DMS53 treated with DMSO at 0.1 percent for 48 hours (cell line): ENCODE data around the gene MAPK10.

ENCODE experiments used
- DNase-seq: peaks from one replicate; lab custom pipeline; 2025; ENCODE audit not compliant: unreplicated experiment; lab: John Stamatoyannopoulos, UW

Gene MAPK10

GRCh38 chr4:86359944-86360478 is at the start of gene MAPK10:
MAPK10 (minus strand) TSS chr4:86360053.
- peak; percentile 88 for DNase-seq

DNA sequence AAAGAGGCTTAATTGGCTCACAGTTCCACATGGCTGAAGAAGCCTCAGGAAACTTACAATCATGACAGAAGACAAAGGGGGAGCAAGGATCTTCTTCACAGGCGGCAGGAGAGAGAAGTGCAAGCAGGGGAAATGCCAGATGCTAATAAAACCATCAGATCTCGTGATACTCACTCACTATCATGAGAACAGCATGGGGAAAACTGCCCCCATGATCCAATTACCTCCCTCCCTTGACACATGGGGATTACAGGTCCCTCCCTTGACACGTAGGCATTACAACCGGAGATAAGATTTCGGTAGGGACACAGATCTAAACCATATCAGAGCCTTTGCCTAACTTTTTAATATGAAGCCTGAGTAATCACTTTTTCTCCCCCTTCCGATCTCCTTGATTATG is 43.7 kb upstream of the MAPK10 start:
- no peak for DNase-seq

DNA sequence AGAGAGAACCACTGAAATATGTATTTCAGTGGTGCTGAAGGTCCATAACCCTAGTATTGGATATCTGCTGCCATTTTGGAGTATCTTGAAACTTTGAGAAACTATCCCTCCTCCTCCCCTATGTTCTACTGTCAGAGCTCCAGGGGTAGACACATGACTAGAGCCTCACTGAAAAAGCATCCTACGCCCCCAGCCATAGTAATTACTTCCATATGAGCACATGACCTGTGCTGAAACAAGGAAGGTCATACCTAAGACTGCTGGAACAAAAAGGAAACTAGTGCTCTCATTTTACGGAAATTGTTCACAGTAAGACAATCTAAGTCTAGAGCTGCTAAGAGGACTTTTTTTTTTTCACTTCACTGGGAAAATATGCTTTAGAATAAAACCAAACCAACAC is 42.0 kb upstream of the MAPK10 start:
- no peak for DNase-seq

GRCh38 chr4:86400216-86400615 is 40.4 kb upstream of the MAPK10 start:
- no peak for DNase-seq

GRCh38 chr4:86398187-86398586 is 38.3 kb upstream of the MAPK10 start:
- DNase-seq, result no peak

DNA sequence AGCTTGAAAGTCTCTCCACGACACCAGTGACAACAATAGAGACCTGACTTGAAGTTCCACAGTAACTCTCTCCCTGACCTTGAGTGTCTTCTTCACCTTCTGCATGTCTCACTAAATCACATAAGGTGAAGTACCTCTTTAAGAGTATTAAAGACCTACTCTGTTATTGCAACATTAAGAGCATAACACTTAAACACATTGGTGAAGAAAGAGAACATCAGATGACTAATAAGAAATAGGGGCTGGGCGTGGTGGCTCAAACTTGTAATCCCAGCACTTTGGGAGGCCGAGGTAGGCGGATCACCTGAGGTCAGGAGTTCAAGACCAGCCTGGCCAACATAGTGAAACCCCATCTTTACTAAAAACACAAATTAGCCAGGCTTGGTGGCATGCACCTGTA is 33.9 kb upstream of the MAPK10 start:
- no peak for DNase-seq

DNA sequence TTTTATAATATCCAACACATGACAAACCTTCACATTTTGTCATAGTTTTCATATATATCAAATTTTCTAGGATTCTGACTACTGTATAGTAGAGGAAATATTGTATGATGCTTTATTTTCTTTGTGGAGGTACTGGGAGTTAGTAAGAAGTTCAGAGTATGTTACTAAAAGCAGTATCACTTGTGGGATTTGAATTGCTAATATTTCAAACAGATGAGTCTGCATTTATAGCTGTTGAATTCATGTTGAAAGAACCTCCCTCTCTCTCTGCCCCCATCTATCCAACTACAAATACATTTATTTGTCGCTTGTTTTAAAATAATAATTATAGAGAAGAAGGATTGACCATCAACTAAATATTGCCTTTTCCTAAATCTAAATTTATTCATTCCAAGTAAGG is 29.8 kb upstream of the MAPK10 start:
- DNase-seq, result no peak

DNA sequence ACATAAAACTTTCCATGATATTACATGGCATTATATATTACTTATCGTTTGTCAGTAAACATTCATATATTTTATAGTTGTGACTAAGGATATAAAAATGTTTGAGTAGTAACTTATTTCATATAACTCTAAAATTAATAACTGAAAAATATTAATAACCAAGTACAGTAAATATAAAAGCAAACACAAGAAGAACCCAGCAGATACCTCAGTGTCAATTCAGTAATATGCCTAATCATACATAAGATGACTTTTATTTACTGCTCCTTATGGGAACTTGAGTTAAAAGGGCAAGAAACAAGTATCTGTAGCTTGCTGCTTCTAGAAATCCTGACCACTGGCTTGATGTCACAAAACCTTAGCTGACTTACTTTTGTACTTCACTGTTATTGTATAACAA is 28.4 kb upstream of the MAPK10 start:
- no peak for DNase-seq

GRCh38 chr4:86386817-86387415 is 27.1 kb upstream of the MAPK10 start:
- no peak for DNase-seq

GRCh38 chr4:86386201-86386600 is 26.3 kb upstream of the MAPK10 start:
- DNase-seq, result no peak

- no peak for DNase-seq
Observed at GRCh38 chr4:86381431-86381830, 21.6 kb upstream of the MAPK10 start.

DNA sequence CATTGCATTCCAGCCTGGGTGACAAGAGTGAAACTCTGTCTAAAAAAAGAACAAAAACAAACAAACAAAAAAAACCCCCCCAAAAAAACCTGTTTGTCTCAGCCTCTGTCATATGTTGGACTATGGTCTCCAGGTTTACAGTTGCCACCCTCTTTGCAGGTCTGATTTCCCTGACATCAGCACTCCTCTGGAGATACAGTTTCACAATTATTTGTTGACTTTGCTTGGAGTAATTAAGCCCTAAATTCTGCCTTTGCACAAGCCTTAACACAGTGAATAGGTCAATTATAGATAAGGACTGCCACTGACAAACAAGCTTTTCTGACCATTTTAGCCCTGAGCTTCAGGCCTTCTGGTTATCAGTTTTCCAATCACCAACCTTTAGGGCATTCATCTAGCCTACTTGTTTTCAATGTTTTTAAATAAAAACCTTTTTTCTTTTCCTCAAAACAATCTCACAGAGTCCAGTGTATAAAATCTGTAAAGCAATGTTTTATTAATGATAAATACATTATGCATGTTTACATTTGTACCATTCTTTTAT is 20.4 kb upstream of the MAPK10 start:
- no peak for DNase-seq

DNA sequence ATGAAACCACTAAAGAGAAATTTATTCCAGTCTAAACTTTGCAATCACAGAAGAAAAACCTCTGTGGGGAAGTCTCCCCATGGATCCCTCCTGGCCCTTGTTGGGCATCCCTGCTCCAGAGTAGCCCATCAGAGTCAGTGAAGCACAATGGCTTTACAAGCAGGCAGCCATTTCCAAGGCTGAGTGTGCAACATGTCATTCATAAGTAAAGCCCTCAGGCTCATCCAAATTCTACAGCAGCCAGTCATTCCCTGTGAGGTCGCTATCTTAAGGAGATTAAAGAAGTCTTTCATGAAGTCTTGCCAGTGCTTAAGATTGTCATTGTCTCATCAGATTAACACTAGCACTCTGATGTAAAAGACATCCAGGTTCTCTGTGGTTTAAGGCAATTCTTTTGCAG is 17.0 kb upstream of the MAPK10 start:
- DNase-seq, result no peak

DNA sequence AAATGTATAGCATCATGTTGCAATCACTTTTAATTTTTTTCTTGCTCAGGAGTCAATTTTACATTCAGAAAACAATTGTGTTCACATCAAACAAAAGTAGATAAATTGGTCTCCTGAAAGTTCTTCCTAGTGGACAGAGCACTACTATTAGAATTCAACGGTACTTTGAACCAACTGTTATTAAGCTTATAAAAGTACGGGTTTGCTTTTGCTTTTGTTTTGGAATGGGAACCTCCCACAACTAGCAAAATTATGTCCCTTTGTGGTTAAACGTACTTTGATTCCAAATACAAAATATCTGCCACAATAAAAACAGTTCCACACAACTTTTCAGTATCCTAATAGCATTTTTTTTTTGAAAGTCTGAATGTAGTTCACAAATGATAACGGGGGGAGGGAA is 8.6 kb upstream of the MAPK10 start:
- no peak for DNase-seq

DNA sequence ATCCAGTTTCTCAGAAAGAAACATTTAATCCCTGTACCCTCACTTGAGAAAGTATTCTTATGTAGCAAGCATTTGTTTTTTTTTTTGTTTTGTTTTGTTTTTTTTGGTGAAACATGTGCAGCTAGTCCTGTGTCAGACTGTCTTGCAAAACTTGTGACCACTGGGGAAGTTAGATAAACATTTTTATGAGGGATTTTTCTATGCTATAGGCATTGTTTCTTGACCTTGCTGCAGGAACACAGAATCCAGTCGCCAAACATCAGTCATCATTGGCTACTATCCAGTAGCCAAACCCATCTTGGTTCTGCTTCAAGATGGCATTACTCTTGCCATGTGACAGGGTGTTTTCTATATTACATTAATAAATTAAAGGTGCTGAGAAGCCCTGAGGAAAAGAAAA is 7.7 kb upstream of the MAPK10 start:
- no peak for DNase-seq

- DNase-seq, result no peak
Observed at GRCh38 chr4:86366920-86367319, 7.1 kb upstream of the MAPK10 start.

DNA sequence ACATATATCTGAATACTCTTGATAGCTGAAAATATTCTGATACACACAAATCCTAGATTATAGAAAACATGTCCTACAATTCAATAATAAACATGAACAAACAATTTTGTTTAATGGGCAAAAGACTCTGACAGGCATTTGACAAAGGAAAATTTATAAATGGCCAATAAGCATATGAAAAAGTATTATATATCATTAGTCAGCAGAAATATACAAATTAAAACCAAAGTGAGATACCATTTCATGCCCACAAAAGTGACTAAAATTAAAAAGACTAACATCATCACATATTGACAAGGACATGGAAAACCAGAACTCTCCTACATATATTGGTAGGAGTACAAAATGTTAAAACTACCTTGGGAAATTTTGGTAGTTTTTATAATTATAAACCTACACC is 2.7 kb upstream of the MAPK10 start:
- no peak for DNase-seq

DNA sequence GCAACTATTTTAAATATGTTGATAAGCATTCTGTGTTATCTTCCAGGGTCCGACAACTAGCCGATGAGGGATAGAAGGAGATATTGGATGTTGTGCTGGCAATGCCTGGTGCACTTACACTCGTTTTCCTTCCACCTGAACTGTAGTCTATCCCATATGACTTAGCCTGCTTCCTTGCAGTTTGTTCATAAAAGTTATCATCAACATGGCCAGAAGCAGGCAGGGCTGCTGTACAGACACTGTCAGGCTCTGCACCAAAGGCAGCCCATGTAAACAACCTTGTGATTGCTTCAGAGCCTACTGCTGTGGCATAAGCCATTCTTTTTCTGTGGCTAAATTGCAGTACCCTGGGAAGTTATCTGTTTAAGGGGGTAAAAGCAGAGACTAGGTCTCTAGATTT is 1.6 kb downstream of the MAPK10 start:
- no peak for DNase-seq

DNA sequence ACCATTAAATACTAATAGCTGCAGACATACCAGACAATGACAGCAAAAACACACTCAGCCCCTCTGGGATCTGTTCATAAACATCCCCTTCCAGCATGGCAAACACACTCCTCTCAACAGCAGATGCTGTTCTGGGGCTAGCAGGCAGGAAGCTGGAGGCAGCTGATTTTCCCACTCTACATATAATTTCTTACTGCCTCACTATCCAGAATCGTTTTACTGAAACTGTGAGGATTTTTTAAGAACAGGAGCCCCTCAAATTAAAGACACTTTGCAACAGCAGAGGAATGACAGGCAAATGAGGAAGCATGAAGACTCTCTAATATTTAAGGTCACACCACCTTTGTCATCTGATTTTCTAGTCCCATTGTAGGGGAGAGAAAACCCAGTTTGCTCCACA is 2.2 kb downstream of the MAPK10 start:
- DNase-seq, result no peak

GRCh38 chr4:86356425-86357210 is 3.2 kb downstream of the MAPK10 start:
- DNase-seq, result no peak

GRCh38 chr4:86354390-86354789 is 5.5 kb downstream of the MAPK10 start:
- no peak for DNase-seq

GRCh38 chr4:86346320-86346719 is 13.5 kb downstream of the MAPK10 start:
- no peak for DNase-seq
